H7 (cell line): Measurements from ENCODE around the gene A4GALT. TPM values are rescaled to one million over a fixed set of nuclear protein-coding genes. Genes with fewer than 3 reads are reported as not detected.
"Not testable (repeated sequence)": the region's sequence is repeated elsewhere in the genome, so short reads cannot be mapped to it uniquely, and the experiment has no call there.

Experiments
- DNase-seq: peaks from one replicate; pipeline ENCODE4 v3.0.0; 2012
- H3K27me3 ChIP-seq: 2 replicates; pipeline ENCODE4 v1.6.0; 2011; ENCODE audit warnings: mild to moderate bottlenecking, low read length; ENCODE audit not compliant: control insufficient read depth, insufficient read depth
- H3K36me3 ChIP-seq: replicated peaks from 2 replicates; pipeline ENCODE4 v1.5.1; 2011; ENCODE audit warnings: low read length; ENCODE audit not compliant: control insufficient read depth, insufficient read depth
- H3K4me3 ChIP-seq: 2 replicates; pipeline ENCODE4 v1.5.1; 2011; ENCODE audit warnings: low read depth, mild to moderate bottlenecking, control low read depth, low read length, moderate library complexity; ENCODE audit not compliant: insufficient read depth
- total RNA-seq: library from RNA; depleted of rRNA; stranded (reverse); fragments of >200 nt; shearing (Covaris generic); gene quantifications from 2 replicates; pipeline ENCODE4 v1.2.3, GENCODE V29; 2014; rRNA removed

The A4GALT gene, protein sequence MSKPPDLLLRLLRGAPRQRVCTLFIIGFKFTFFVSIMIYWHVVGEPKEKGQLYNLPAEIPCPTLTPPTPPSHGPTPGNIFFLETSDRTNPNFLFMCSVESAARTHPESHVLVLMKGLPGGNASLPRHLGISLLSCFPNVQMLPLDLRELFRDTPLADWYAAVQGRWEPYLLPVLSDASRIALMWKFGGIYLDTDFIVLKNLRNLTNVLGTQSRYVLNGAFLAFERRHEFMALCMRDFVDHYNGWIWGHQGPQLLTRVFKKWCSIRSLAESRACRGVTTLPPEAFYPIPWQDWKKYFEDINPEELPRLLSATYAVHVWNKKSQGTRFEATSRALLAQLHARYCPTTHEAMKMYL
- total RNA-seq, result 7.6 and 9.6 TPM in 2 replicates

DNA sequence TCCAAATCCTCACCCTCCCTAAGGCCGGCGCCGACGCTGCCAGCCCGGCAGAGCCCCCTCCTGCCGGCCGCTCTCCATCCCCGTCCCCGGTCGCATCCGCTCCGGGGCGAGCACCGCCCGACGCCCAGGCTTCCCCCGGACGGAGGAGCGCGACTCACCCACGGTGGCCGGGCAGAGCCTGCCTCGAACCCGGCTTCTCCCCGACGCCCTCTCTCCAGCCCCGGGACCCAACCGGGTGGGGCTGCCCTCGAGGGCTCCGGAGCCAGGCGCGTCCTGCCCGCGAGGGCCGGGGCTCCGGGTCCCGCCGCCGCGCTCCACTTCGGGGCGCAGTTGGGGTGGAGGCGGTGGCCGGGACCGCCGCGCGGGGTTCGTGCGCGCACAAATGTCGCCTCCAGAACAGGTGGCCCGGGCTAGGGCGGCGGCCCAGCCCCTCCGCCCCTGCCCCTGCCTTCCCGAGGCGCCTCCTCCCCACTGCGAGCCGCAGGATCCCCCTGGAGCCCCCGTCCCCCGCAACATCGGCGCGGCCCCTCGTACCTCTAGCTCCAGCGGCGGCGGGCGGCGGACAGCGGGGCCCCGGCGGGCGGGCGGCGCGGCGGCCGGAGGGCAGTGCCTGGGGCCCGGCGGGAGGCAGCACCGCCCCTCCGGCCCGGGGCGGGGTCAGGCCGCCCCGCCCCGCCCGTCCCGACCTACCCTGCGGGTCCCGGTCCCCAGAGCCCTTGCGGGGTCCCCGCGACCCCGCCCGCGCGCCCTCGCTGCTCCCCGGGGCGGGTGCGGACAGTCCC, at the start of gene A4GALT:
TSS of gene A4GALT (minus strand) at position 608 of the 782 bp plus-strand sequence. CDS start 26,919 bp downstream, outside the sequence.
- peak; percentile 94 for DNase-seq
- Histone ChIP-seq H3K4me3 (peak within 1 kb of the TSS; percentile 68), H3K36me3 (no peaks in the 10 kb centered on the region), H3K27me3 (peaks cover 32% of the 10 kb centered on the region)

DNA sequence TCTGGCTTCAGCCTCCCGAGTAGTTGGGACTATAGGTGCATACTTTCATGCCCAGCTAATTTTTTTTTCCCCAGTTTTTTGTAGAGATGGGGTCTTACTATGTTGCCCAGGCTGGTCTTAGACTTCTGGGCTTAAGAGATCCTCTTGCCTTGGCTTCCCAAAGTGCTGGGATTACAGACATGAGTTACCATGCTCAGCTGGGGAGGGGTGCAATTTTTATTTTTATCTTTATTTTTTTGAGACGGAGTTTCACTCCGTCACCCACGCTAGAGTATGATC, 49.7 kb upstream of the A4GALT start:
- Histone ChIP-seq H3K4me3 (no peak overlapping the region), H3K36me3 (no peaks in the 10 kb centered on the region), H3K27me3 (no peaks in the 10 kb centered on the region)
- DNase-seq, result no peak

DNA sequence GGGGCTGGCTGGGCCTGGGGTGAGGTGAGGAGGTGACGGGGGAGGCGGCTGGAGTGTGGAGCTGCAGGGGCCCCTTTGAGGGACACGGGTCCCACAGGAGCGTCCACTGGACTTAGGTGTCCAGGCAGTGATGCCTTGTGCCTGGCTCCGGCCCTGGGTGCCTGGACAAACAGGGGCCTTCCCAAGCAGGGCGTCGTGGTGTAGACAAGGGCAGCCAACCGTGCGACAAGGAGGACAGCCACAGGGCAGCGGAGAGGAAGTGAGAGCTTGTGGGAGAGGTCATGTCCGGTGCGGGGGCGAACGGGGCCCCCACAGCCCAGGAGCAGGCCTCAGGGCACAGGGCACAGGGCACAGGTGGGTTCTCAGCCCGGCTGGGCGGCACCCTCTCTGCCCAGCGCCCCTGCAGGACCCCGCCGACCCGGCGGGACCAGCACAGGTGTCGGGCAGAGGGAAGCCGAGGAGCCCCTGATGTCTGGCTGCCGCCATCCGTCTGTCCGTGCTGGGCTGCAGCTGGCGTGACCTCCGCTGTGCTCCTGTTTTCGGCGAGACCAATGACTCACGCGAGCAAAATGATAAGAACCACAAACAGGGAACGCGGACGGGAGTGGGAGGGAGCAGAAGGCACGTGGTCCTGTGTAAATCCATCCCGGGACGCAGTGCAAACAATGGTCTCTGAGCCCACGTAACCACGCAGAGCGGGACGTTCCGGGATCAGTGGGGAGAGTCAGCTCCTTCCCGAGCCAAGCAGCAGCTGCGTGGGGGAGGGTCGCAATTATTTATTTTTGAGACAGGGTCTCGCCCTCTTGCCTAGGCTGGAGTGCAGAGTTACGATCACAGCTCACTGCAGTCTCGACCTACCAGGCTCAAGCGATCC, 49.1 kb upstream of the A4GALT start:
- H3K36me3 ChIP-seq, result no peaks in the 10 kb centered on the region
- H3K27me3 ChIP-seq, result no peaks in the 10 kb centered on the region
- no peak overlapping the region for H3K4me3 ChIP-seq
- peak; percentile 57 for DNase-seq

DNA sequence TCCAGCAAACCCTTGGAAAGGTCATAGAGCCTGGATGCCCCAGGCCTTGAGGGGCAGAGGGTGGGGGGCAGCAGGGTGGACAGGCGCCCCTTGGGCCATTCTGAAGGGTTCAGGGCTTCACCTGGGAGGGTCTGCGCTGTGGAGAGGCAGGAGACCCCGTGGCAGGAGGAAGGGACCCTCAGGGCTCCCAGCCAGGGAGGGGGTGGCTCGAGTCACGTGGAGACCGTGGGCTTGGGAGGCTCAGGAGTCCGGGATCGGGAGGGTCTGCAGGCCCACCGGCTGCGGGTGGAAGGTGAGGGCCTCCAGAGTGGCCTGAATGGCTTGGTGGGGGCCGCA, 48.5 kb upstream of the A4GALT start:
- no peaks in the 10 kb centered on the region for H3K27me3 ChIP-seq
- DNase-seq, result peak; percentile 55
- H3K36me3 ChIP-seq, result no peaks in the 10 kb centered on the region
- no peak overlapping the region for H3K4me3 ChIP-seq

DNA sequence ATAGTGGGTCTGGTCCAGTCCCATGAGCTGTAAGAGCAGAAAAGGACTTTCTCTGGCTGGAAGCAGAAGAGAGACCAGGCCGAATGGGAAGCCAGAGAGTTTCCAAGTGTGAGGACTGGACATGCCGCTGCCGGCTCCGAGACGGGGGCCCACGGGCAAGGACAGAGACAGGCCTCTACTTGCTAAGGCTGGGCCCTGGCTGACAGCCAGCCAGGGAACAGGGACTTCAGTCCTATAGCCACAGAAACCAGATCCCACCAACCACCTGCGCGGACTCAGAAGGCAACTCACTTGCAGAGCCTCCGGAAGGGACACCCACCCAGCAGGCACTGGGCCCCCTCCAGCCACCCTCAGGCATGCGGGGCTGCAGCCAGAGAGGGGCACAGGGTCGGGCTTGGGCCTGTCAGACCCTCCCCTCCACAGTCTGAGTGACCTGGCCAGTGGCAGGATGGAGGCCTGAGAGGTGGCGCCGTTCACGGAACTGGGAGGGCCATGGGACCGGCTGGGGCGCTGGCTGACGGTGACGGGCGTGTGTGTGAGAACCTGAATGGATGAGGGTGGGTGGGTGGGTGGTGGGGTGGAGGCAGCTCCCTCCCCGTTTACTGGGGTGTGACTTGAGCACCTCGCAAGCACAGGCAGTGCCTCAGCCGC, 47.8 kb upstream of the A4GALT start:
- no peaks in the 10 kb centered on the region for H3K27me3 ChIP-seq
- H3K4me3 ChIP-seq, result no peak overlapping the region
- no peaks in the 10 kb centered on the region for H3K36me3 ChIP-seq
- peak; percentile 60 for DNase-seq

DNA sequence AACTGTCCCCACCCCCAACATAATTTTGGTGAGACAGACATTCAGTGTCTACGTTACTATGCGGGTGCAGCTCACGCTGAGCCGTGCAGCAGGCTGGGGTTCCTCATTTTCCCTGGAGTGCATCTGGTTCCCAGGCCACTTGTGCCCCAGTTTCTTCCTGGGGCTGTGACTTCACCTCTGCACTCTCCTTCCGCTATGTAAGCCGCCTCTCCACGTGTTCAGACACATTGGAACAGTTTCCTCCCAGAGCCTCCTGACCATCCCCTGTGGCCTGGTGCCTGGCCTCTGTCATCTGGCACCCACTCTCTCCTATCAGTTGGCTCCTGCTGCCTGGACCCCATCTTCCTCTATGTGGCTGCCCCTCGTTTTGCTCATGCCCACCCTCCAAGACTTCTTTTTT, 46.2 kb upstream of the A4GALT start:
- DNase-seq, result no peak
- H3K27me3 ChIP-seq, result no peaks in the 10 kb centered on the region
- no peak overlapping the region for H3K4me3 ChIP-seq
- no peaks in the 10 kb centered on the region for H3K36me3 ChIP-seq

DNA sequence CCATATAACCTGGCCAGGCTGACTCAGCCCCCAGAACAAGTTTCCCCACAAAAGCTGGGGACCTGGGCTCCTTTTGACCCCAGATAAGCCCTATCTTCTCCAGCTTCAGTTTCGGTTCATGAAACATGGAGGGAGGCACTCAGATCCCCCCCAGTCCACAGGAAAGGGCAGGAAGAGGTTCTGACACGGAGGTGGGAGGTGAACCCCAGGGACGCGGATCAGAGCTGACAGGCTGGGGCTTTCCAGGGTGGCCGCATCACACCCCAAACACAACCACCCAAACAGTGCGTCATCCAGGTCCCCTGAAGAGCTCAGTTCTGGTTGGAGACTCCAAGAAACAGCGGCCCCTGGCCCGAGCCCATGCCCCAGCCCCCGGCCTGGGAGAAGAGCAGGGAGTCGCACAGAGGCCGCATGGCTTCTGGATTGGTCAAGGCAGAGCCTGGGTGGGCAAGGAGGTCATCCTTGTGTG, 44.3 kb upstream of the A4GALT start:
- no peaks in the 10 kb centered on the region for H3K27me3 ChIP-seq
- peak; percentile 46 for DNase-seq
- H3K36me3 ChIP-seq, result no peaks in the 10 kb centered on the region
- H3K4me3 ChIP-seq, result no peak overlapping the region

DNA sequence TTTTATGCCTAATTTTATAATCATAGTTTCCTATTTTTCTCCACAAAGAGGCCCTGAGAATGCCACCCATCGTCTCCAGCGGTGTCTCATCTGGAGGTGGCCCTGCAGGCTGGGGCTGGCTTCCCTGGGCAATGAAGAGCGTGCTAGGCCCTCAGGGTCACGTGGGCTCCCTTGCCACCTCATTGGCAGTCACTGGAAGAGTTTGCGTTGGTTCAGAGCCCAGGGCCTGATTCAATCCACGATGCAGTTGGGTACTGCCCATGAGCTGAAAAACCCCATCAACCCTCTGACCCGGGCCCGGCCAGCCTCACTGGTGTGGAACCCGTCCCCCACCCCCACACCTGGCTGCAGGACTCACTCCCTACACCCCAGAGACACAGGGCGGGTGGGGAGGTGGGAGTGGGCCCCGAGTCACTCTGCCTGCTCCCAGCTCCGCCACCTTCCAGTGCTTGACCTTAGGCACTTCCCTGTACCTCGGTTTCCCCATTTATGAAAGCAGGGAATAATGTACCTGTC, 43.4 kb upstream of the A4GALT start:
- H3K4me3 ChIP-seq, result no peak overlapping the region
- DNase-seq, result peak; percentile 51

DNA sequence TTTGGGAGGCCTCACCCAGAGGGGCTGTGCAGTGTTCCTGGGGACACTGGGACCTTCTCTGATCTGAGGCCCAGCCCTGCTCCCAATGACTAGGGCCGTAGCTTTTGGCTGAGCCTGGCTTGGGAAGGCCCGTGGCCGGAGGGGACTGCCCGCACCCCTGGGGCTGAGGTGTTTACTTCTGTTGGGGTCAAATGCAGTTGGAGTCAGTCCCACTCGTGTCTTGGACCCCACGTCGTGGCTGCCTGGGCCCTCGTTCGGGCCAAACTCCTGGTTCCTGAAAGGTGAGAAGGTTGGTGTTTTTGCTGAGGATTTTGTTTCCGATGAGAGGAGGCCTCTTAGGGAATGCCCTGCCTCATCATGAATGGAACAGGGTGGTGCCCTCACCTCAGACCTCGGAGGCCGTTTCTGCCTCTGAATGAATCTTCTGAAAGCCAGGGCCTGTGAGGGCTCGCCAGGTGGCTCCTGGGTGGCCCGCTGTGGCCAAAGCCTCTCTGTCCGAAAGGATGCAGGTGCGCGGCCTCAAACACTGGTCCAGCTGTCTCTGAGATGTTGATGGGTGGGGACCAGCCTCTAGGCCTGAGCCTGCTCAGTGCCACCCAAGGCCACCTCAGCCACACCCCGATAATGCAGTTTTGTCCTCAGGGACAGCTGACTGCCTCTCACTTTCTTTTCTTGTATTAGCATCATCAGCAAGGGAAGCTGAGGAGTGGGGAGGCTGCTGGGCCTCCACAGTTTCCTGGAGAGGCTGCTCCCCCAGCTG, 40.3 kb upstream of the A4GALT start:
- DNase-seq, result no peak
- no peaks in the 10 kb centered on the region for H3K36me3 ChIP-seq
- no peaks in the 10 kb centered on the region for H3K27me3 ChIP-seq
- H3K4me3 ChIP-seq, result no peak overlapping the region

More for the DNA sequence above, 43.4 kb upstream of the A4GALT start:
- Histone ChIP-seq H3K36me3 (no peaks in the 10 kb centered on the region), H3K27me3 (no peaks in the 10 kb centered on the region)

DNA sequence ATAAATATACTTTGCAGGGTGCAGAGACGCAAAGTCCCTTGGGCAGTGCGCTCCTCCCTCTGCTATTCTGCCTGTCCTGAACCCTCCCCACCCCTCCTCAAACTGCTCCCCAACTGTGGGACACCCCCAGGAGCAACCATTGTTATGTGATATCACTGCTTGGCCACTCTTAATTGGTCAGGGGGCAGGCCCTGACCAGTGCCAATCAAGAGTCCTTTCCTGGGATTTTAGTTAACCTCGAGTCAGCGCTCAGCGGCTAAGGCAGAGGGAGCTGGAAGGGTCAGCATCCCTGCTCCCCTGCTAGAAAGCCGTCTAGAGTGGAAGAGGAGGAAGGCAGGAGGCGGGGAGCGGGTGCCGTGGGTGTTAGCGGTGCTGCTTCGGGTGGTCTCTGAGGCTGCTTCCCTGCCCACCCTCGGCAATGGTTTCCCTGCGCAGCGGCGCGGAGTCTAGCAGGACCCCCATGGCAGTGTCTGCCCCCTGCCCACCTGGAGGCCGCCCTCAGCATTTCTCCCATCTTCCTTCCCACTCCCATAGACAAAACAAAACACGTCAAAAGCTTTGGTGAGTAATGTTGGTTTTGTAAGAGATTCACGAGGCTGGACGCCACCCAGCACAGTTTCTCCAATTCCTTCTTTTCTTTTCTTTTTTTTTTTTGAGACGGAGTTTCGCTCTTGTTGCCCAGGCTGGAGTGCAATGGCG, 38.4 kb upstream of the A4GALT start:
- peak; percentile 69 for DNase-seq
- H3K27me3 ChIP-seq, result no peaks in the 10 kb centered on the region
- H3K36me3 ChIP-seq, result no peaks in the 10 kb centered on the region
- H3K4me3 ChIP-seq, result no peak overlapping the region

DNA sequence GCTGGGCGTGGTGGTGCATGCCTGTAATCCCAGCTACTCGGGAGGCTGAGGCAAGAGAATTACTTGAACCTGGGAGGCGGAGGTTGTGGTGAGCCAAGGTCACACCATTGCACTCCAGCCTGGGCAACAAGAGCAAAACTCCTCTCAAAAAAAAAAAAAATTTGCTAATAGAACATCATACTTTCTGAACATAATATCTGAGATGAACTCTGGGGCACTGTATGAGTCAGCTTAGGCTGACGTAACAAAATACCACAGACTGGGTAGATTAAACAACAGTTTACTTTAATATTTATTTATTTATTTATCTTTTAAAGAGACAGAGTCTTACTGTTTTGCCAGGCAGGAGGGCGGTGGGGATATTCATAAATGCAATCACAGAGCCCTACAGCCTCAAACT, 34.9 kb upstream of the A4GALT start:
- not testable (repeated sequence) for H3K36me3 ChIP-seq, H3K4me3 ChIP-seq, DNase-seq, H3K27me3 ChIP-seq

DNA sequence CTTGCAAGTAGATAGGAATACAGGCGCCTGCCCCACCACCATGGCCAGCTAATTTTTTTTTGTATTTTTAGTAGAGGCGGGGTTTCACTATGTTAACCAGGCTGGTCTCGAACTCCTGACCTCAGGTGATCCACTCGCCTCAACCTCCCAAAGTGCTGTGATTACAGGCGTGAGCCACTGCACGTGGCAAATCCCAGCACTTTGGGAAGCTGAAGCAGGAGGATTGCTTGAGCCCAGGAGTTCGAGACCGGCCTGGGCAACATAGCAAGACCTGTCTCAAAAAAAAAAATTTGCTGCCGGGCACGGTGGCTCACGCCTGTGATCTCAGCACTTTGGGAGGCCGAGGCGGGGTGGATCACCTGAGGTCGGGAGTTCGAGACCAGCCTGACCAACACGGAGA, 34.5 kb upstream of the A4GALT start:
- not testable (repeated sequence) for H3K36me3 ChIP-seq, DNase-seq, H3K4me3 ChIP-seq, H3K27me3 ChIP-seq

DNA sequence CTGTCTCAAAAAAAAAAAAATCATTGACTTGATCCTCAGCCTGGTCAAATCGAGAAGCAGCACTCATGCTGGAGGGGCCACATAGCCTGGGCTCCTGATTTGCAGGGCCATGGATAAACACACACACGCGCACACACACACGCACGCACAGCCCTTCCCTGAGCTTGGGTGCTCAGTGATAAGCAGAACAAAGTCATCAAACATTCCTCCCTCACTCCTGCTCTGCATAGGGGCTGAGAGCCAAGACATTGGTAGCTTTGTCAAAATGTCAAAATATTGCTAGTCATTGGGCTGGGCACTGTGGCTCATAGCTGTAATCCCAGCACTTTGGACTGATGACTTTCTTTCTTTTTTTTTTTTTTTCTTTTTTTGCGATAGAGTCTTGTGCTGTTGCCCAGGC, 34.0 kb upstream of the A4GALT start:
- Histone ChIP-seq H3K36me3 (no peaks in the 10 kb centered on the region), H3K27me3 (no peaks in the 10 kb centered on the region), H3K4me3 (no peak overlapping the region)
- no peak for DNase-seq
